ENCODE data around the gene CYGB. TPM values are rescaled to one million over a fixed set of nuclear protein-coding genes. Genes with fewer than 3 reads are reported as not detected.
A peak's percentile ranks its signal among the peaks of the same experiment; 100 is the strongest.

CYGB gene
- total and polyA plus RNA-seq, 2 of the 13 experiments (the other 11 are each of a cell fraction or from before 2014, with no cell fraction given): 18.9 to 27.1 TPM

DNA sequence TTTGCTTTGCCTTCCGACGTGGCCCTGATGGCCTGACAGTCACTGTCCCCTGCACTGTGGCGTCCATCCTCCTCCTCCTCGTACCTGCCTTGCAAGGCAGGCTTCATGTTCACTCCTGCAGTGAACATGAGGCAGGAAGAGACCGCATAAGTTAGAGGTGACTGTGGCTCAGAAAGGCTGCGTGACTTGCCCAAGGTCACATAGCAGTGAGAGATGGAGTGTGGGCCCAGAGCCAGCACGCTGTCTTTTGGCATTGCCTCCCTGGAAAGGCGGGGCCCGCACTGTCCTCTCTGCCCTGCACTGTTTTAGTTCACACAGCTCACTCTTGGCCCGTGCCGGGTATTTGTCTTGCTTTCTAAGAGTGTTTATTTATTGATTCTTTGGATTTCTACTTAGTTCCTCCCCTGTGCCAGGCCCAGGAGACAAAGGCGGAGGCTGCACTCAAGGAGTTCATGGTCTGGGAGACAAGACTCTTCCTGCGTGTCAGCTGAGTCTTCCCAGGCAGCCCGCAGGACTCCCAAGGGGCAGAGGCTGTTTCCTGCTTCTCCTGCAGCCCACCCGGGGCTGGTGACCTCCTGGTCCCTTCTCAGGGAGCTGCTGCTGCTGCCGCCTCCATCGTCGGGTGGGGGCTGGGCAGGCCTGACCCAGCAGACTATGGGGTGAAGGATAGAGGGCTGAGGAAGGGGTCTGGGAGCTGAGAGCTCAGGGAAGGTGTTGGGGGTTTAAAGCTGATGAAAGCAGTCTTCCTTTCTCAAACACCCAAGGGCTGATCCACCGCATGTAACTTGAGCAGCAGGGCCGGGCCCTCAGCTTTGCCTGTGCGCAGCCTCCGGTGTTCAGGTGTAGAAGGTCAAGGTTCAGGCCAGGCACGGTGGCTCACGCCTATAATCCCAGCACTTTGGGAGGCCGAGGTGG is 12.7 kb downstream of the CYGB start (continued):
- 0 out of 2 replicates have a peak, but pooled peaks have one; percentile 37 for TF ChIP-seq ZNF318 (CRISPR knock-in tag; IDR thresholded peaks at IDR 0.05)
- peak; percentile 91; the same call in 1 of the 2 replicates for TF ChIP-seq ZNF552 (CRISPR knock-in tag; IDR thresholded peaks at IDR 0.05; ENCODE audit: borderline replicate concordance)
- no peak for TF ChIP-seq TSC22D2 (CRISPR knock-in tag; IDR thresholded peaks at IDR 0.05; ENCODE audit: borderline replicate concordance)
- no peak for TF ChIP-seq BORCS8-MEF2B (CRISPR knock-in tag; IDR thresholded peaks at IDR 0.05)
- 0 out of 2 replicates have a peak, but pooled peaks have one; percentile 53 for TF ChIP-seq MTF2 (CRISPR knock-in tag; IDR thresholded peaks at IDR 0.05; ENCODE audit: borderline replicate concordance)
- no peak for TF ChIP-seq JUN (CRISPR knock-in tag; IDR thresholded peaks at IDR 0.05)
- TF ChIP-seq ZBTB39 (CRISPR knock-in tag; IDR thresholded peaks at IDR 0.05): 0 out of 2 replicates have a peak, but pooled peaks have one; percentile 43
- TF ChIP-seq ZNF614 (CRISPR knock-in tag; IDR thresholded peaks at IDR 0.05; ENCODE audit: borderline replicate concordance): no peak
- TF ChIP-seq HOXA3 (CRISPR knock-in tag; IDR thresholded peaks at IDR 0.05): peak; percentile 76
- TF ChIP-seq, protein P1, sequence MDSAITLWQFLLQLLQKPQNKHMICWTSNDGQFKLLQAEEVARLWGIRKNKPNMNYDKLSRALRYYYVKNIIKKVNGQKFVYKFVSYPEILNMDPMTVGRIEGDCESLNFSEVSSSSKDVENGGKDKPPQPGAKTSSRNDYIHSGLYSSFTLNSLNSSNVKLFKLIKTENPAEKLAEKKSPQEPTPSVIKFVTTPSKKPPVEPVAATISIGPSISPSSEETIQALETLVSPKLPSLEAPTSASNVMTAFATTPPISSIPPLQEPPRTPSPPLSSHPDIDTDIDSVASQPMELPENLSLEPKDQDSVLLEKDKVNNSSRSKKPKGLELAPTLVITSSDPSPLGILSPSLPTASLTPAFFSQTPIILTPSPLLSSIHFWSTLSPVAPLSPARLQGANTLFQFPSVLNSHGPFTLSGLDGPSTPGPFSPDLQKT (CRISPR knock-in tag; IDR thresholded peaks at IDR 0.05; ENCODE audit: borderline replicate concordance): no peak
- TF ChIP-seq, protein P2, sequence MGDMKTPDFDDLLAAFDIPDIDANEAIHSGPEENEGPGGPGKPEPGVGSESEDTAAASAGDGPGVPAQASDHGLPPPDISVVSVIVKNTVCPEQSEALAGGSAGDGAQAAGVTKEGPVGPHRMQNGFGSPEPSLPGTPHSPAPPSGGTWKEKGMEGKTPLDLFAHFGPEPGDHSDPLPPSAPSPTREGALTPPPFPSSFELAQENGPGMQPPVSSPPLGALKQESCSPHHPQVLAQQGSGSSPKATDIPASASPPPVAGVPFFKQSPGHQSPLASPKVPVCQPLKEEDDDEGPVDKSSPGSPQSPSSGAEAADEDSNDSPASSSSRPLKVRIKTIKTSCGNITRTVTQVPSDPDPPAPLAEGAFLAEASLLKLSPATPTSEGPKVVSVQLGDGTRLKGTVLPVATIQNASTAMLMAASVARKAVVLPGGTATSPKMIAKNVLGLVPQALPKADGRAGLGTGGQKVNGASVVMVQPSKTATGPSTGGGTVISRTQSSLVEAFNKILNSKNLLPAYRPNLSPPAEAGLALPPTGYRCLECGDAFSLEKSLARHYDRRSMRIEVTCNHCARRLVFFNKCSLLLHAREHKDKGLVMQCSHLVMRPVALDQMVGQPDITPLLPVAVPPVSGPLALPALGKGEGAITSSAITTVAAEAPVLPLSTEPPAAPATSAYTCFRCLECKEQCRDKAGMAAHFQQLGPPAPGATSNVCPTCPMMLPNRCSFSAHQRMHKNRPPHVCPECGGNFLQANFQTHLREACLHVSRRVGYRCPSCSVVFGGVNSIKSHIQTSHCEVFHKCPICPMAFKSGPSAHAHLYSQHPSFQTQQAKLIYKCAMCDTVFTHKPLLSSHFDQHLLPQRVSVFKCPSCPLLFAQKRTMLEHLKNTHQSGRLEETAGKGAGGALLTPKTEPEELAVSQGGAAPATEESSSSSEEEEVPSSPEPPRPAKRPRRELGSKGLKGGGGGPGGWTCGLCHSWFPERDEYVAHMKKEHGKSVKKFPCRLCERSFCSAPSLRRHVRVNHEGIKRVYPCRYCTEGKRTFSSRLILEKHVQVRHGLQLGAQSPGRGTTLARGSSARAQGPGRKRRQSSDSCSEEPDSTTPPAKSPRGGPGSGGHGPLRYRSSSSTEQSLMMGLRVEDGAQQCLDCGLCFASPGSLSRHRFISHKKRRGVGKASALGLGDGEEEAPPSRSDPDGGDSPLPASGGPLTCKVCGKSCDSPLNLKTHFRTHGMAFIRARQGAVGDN (CRISPR knock-in tag; IDR thresholded peaks at IDR 0.05): peak; percentile 90
